Measurements from ENCODE around the gene CFAP58. TPM values are rescaled to one million over a fixed set of nuclear protein-coding genes. Genes with fewer than 3 reads are reported as not detected.
"Not testable (repeated sequence)": the region's sequence is repeated elsewhere in the genome, so short reads cannot be mapped to it uniquely, and the experiment has no call there.

CFAP58 gene
- total RNA-seq, 1 experiment from 2014 or later, result 0.63 TPM

GRCh38 chr10:104468818-104469217 lies 115.2 kb downstream of the CFAP58 start:
- H3K27me3 ChIP-seq (ENCODE audit: insufficient read depth, low read length); H3T11ph ChIP-seq (ENCODE audit: low read length); H3K4me1 ChIP-seq (ENCODE audit: insufficient read depth, low read length); H2BK20ac ChIP-seq (ENCODE audit: low read depth, low read length, poor library complexity, severe bottlenecking); H2AFZ ChIP-seq (ENCODE audit: low read length); H4K8ac ChIP-seq (replicated peaks; ENCODE audit: insufficient read length, low read depth, low read length); H3K4me3 Mint-ChIP-seq; H3K23ac ChIP-seq (ENCODE audit: insufficient read length, low read depth, low read length); H3K9me3 ChIP-seq (ENCODE audit: control insufficient read depth, low read depth, low read length); H3K27me3 Mint-ChIP-seq (ENCODE audit: low read depth); H4K91ac ChIP-seq (ENCODE audit: insufficient read length, low read depth, low read length); H3K4ac ChIP-seq (ENCODE audit: low read depth, low read length); H2BK120ac ChIP-seq (ENCODE audit: low read depth, low read length, poor library complexity, severe bottlenecking); H4K5ac ChIP-seq (ENCODE audit: insufficient read length, low read depth, low read length); H4K20me1 ChIP-seq (ENCODE audit: control insufficient read depth, insufficient read depth, insufficient read length); H2BK15ac ChIP-seq (ENCODE audit: low read depth, low read length); H3K27ac ChIP-seq (ENCODE audit: insufficient read length, low read depth, low read length); H3K79me2 ChIP-seq (ENCODE audit: insufficient read depth, low read length); H3K14ac ChIP-seq (ENCODE audit: insufficient read depth, low read length); H3K4me2 ChIP-seq (ENCODE audit: insufficient read depth, insufficient read length, low read length); H3K23me2 ChIP-seq (ENCODE audit: insufficient read length, low read depth, low read length, poor library complexity, severe bottlenecking); H2AK5ac ChIP-seq (ENCODE audit: insufficient read length, low read length); H2BK5ac ChIP-seq (ENCODE audit: insufficient read length, low read length); H3K56ac ChIP-seq (ENCODE audit: insufficient read length, low read depth, low read length); H3K27ac Mint-ChIP-seq; H3K79me1 ChIP-seq (ENCODE audit: insufficient read depth, low read depth, low read length, poor library complexity, severe bottlenecking); DNase-seq; H3K9ac ChIP-seq (ENCODE audit: extremely low read depth, insufficient read length, low read length); H2BK12ac ChIP-seq (ENCODE audit: insufficient read length, low read depth, low read length); H3K18ac ChIP-seq (ENCODE audit: insufficient read length, low read depth, low read length): not testable (repeated sequence)
- H3K36me3 Mint-ChIP-seq (ENCODE audit: insufficient read depth in 1 of 3, low read depth in 3 of 3), result peaks cover 3 to 14% (median 8%) of the 10 kb centered on the region in 3 experiments; a peak in 6 of 7 replicates
- no CpG with 5 or more reads among the region's 2 CpGs for WGBS (ENCODE audit: extremely low coverage, insufficient read length, low lambda C conversion rate)
- H3K9me3 Mint-ChIP-seq, result peaks cover 10 to 14% of the 10 kb centered on the region in 2 experiments
- peaks cover 0 to 10% of the 10 kb centered on the region in 2 experiments; a peak in 2 of 4 replicates for H3K4me1 Mint-ChIP-seq
